Thoracic aorta (tissue), 2 donors: ENCODE results near the gene IPPK. TPM values are rescaled to one million over a fixed set of nuclear protein-coding genes. Genes with fewer than 3 reads are reported as not detected.

Experiments
- ATAC-seq: fragments of 150-250 bp; one replicate; pipeline ENCODE4 v1.8.0; 2017; ENCODE audit warnings: low read depth; ENCODE audit not compliant: insufficient number of reproducible peaks, low FRiP score
- DNase-seq: peaks from one replicate; pipeline ENCODE4 v3.0.0-alpha.2; 2020; ENCODE audit warnings: low spot score
- H3K27ac ChIP-seq, 2 donors: fragments of 200-600 bp; sonication (generic); 1 replicate in 1 of 2; 2 replicates in 1 of 2; pipeline ENCODE4 v1.5.1; 2016; ENCODE audit warnings: mild to moderate bottlenecking in 2 of 2, moderate library complexity in 2 of 2
- H3K27me3 ChIP-seq: fragments of 200-600 bp; sonication (generic); replicated peaks from 2 replicates; pipeline ENCODE4 v1.6.0; 2016; ENCODE audit warnings: mild to moderate bottlenecking; ENCODE audit not compliant: insufficient read depth
- H3K36me3 ChIP-seq: fragments of 200-600 bp; sonication (generic); one replicate; pipeline ENCODE4 v1.5.1; 2016
- H3K4me1 ChIP-seq, 2 donors: fragments of 200-600 bp; sonication (generic); 1 replicate in 1 of 2; 2 replicates in 1 of 2; pipeline versions ENCODE4 v1.5.1 to v1.6.0; 2016; ENCODE audit warnings: low read depth in 2 of 2, mild to moderate bottlenecking in 1 of 2; ENCODE audit not compliant: control insufficient read depth in 1 of 2
- H3K4me3 ChIP-seq: fragments of 200-600 bp; sonication (generic); 2 replicates; pipeline ENCODE4 v1.5.1; 2016; ENCODE audit warnings: mild to moderate bottlenecking
- H3K9me3 ChIP-seq: fragments of 200-600 bp; sonication (generic); 2 replicates; pipeline ENCODE4 v1.5.1; 2016
- CTCF ChIP-seq: fragments of 200-600 bp; sonication (generic); IDR thresholded peaks from one replicate; pipeline ENCODE4 v1.5.1; 2019; ENCODE audit warnings: antibody characterized with exemption
- total RNA-seq, 2 donors: library from RNA; depleted of rRNA; stranded (reverse); fragments of >200 nt; gene quantifications; one replicate each; pipeline versions ENCODE4 v1.1.0 to v1.2.3, GENCODE V29; 2016

IPPK gene
- total RNA-seq, 2 donors from 2014 or later, result 6.9 to 11.7 TPM

DNA sequence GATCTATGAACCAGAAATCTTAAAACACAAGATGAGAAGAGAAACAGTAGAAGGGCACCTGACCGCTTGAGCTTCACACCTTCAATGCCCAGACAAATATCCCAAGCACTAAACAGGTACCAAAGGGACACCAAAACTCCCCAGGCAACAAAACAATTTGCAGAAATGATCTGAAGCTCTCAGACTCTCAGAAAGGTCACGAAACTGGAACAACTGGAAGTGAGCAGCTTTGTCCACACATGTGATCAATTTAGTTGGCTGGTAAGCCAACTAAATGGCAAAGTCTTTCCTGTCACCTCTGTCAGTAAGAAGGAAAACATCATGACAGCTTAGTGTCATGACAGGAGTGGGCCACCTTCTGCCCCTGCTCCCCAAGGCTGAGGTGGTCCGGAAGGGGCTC, 4.1 kb downstream of the IPPK start:
- no peak overlapping the region for H3K27ac ChIP-seq
- no peak for TF ChIP-seq CTCF
- H3K4me1 ChIP-seq, result peaks cover 0 to 15% of the 10 kb centered on the region in 2 donors

DNA sequence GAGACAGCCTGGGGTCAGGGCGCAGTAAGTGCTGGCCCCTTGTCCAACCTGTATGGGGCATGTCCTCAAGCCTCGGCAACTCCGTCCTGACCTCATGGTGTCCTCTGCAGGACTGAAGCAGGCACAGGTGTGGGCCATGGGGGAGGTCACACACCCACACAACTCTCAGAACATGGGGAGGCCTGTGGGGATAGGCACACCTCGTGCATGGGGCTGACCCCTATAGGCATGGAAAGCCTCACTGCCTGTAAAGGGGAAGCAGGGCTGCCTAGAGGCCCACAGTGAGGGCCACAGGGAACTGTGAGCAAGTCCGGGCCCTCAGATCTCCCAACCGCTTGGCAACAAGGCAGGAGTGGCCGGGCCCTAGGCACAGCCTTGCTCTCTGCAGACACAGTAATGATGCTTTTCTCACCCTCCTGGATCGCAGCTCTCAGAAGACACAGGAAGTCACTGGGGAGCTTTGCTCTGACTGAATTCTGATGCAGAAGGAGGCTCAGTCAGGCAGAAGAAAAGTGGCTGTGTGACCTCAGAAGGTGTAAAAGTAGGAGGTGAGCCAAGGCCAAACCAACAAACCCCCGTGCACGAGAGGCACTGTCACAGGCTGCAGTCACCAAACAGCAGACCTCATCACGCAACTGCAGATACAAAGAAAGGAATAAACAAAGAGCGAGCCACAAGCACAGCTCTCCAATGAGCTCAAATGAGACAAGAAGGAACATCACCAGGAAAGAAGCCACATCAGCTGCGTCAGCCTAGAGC, 5.4 kb downstream of the IPPK start:
- no peak for DNase-seq

More for the DNA sequence above, 4.1 kb downstream of the IPPK start:
- Histone ChIP-seq H3K9me3 (no peaks in the 10 kb centered on the region), H3K27me3 (no peaks in the 10 kb centered on the region), H3K36me3 (peaks cover 7% of the 10 kb centered on the region), H3K4me3 (no peak overlapping the region)
- ATAC-seq (no peak), DNase-seq (no peak)

GRCh38 chr9:92663951-92664350, 6.0 kb downstream of the IPPK start:
- no peak for DNase-seq
- no peaks in the 10 kb centered on the region for H3K9me3 ChIP-seq
- peaks cover 7% of the 10 kb centered on the region for H3K36me3 ChIP-seq
- ATAC-seq, result no peak
- TF ChIP-seq CTCF, result no peak
- H3K27ac ChIP-seq, result no peak overlapping the region
- H3K4me1 ChIP-seq, result peaks cover 0 to 8% of the 10 kb centered on the region in 2 donors
- no peaks in the 10 kb centered on the region for H3K27me3 ChIP-seq
- no peak overlapping the region for H3K4me3 ChIP-seq

More for the DNA sequence above, 5.4 kb downstream of the IPPK start:
- H3K36me3 ChIP-seq, result peaks cover 7% of the 10 kb centered on the region
- ATAC-seq, result no peak
- H3K27me3 ChIP-seq, result no peaks in the 10 kb centered on the region
- TF ChIP-seq CTCF, result no peak
- H3K9me3 ChIP-seq, result no peaks in the 10 kb centered on the region
- H3K4me3 ChIP-seq, result no peak overlapping the region
- no peak overlapping the region for H3K27ac ChIP-seq
- H3K4me1 ChIP-seq, result peaks cover 0 to 13% of the 10 kb centered on the region in 2 donors

DNA sequence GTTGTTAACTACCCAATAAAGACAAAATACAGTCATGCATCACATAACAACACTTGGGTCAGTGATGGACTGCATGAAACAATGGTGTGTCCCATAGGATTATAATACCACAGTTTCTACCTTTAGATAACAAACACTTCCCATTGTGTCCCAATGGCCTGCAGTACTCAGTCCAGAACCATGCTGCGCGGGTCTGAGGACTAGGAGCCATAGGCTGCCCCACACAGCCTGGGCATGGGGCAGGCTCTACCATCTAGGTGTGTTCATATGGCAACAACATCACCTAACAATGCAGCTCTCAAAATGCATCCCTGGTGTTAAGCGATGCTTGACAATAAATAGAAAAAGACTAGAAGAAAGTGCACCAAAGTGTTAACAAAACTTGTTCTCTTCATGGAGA, 6.8 kb downstream of the IPPK start:
- no peaks in the 10 kb centered on the region for H3K9me3 ChIP-seq
- no peak for TF ChIP-seq CTCF
- no peaks in the 10 kb centered on the region for H3K4me1 ChIP-seq
- DNase-seq (no peak), ATAC-seq (no peak)
- H3K36me3 ChIP-seq, result peaks cover 7% of the 10 kb centered on the region
- H3K27me3 ChIP-seq, result no peaks in the 10 kb centered on the region
- no peak overlapping the region for H3K4me3 ChIP-seq
- H3K27ac ChIP-seq, result no peak overlapping the region

DNA sequence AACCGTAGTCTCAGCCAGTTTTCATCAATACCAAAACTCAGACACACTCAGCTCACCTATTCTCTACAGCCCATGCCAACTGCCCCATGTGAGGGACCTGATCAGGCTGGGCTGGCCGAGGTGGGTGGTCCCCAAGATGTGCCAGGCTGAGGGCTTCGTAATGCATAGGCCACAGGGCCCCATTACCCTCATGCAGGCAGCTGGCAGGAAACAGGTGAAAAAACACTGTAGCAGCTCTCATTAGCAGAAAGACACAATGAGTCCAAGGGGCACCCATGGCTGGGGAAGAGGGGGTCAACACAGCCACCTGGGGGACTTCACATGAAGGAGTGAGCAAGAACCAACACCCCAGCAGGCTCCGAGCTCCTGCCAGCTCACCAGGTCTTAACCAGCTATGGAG, 8.2 kb downstream of the IPPK start:
- TF ChIP-seq CTCF, result no peak
- Histone ChIP-seq H3K9me3 (no peaks in the 10 kb centered on the region), H3K27ac (no peak overlapping the region), H3K27me3 (no peaks in the 10 kb centered on the region), H3K36me3 (peaks cover 4% of the 10 kb centered on the region), H3K4me1 (no peaks in the 10 kb centered on the region), H3K4me3 (no peak overlapping the region)
- no peak for ATAC-seq
- no peak for DNase-seq
